HG03575 (cell line): ENCODE measurements around the gene RP9.

Source experiments
- ATAC-seq: cut with Tn5 transposase; IDR thresholded peaks from one replicate; pipeline ENCODE4 v1.9.1; 2021; ENCODE audit not compliant: unreplicated experiment, insufficient number of reproducible peaks, low FRiP score; ENCODE audit errors: extremely low read depth

RP9 gene

GRCh38 chr7:33070831-33071230, 38.4 kb downstream of the RP9 start:
- no peak for ATAC-seq

DNA sequence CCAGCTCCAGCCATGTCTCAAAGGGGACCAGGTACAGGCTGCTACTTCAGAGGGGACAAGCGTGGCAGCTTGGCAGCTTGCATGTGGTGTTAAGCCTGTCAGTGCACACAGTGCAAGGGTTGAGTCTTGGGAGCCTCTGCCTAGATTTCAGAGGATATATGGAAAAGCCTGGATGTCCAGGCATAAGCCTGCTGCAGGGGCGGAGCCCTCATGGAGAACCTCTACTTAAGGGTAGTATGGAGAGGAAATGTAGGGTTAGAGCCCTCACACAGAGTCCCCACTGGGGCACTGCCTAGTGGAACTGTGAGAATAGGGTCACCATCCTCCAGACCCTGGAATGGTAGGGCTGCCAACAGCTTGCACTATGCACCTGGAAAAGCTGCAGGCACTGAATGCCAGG, 38.9 kb downstream of the RP9 start:
- ATAC-seq: no peak

DNA sequence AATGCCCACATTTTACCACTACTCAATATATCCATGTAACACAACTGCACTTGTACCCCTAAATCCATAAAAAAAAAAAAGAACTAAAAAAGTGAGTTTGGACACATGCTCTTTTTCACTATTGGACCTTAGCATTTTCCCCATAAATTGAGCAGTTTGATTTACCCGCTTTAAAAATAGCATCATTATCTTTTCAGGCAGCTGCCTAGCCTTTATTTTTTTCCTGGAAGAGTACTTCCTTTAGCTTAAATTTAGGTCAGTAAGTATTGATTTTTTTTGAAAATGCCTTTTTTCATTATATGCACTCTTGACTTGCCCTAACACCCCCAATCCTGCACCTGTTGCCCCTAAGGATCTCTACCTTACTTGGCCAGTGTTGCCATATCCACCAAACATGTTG, 41.3 kb downstream of the RP9 start:
- no peak for ATAC-seq

GRCh38 chr7:33066771-33067170, 42.4 kb downstream of the RP9 start:
- ATAC-seq: no peak

DNA sequence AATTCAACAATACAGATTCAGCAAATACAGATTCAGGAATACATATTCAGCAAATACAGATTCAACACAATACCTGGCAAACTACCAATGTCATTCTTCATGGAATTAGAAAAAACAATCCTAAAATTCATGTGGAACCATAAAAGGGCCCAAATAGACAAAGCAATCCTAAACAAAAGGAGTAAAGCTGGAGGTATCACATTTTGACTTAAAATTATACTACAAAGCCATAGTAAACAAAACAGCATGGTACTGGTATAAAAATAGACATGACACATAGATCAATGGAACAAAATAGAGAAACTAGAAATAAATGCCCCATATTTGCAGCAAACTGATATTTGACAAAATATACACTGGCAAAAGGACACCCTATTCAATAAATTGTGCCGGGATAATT, 43.2 kb downstream of the RP9 start:
- ATAC-seq: no peak

DNA sequence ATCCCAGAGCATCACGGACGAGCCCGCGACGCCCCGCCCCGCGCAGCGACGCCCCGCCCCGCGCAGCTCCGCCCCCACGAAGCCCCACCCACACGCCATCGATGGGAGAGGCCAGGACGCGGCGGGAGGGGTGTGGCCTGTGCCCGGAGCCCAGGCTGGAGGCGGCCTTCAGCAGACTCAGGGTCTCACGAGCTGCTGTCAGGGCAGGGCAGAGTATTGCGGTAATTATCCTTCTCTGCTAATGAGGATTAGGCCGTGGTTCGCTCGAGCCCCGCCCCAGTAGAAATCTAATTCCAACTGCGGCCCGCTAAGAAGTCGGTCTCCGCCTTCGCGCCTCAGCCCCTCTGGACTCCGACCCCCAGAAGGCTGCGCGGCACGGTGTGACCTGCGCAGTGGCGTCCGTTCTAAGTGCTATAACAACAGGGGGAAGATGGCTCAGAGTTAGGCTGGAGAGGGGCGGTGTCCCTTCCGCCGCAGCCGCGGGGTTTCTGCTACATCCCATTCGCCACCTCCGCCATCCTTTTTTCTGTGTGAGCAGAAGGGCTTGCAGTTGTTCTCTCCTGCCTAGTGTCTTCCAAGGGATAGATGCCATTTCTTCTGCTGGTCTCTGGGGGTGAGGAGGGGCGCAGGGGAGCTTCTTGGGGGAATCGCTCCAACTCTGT, 46.3 kb downstream of the RP9 start:
- peak; percentile 85 for ATAC-seq

GRCh38 chr7:33062023-33062781, 47.0 kb downstream of the RP9 start, which contains the start of gene NT5C3A:
NT5C3A (minus strand) TSS chr7:33062776; CDS start chr7:33062705, 71 bp downstream.
- ATAC-seq: peak; percentile 11

DNA sequence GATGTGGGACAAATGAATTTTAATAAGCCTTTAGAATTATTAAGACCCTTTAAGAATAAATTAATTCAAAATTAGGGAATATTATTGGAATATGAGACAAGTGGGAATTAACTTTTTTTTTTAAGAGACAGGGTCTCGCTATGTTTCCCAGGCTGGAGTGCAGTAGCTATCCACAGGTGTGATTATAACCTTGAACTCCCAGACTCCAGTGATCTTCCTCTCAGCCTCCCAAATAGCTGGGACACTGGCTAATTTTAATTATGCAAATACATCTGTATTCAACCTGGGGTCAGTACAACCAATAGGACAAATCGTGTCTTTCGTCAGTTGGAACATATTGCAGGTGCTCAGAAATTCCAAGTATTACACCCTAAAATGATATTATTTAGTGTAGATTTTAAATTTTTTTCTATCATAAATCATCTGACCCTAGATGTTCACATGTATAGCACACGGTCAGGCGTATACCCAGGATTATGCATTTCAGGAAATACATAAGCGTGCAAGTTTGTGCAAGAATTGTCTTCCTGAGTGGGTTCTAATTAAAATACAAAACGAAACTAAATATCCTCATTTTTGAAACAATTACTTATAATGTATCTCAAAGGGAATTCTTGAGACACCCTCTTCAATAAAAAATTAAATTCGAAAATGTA, 47.8 kb downstream of the RP9 start:
- no peak for ATAC-seq

DNA sequence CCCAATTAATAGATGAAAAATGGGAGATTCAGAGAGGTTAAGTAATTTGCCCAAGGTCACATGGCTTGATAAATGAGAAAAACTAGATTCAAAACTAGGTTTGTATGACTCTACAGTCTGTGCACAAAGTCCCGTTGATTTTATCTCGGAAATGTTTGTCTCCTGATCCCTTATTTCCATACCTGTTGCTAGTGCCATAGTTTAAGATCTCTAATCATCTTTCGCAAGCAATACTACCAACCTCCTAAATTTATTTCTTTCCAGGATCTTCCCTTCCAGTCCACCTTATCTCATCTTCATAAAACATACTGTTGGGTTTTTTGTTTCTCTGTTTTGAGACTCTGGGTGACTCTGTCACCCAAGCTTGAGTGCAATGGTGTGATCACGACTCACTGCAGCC, 49.6 kb downstream of the RP9 start:
- ATAC-seq: no peak

- ATAC-seq: no peak
Observed at GRCh38 chr7:33055158-33055557, 54.0 kb downstream of the RP9 start.

DNA sequence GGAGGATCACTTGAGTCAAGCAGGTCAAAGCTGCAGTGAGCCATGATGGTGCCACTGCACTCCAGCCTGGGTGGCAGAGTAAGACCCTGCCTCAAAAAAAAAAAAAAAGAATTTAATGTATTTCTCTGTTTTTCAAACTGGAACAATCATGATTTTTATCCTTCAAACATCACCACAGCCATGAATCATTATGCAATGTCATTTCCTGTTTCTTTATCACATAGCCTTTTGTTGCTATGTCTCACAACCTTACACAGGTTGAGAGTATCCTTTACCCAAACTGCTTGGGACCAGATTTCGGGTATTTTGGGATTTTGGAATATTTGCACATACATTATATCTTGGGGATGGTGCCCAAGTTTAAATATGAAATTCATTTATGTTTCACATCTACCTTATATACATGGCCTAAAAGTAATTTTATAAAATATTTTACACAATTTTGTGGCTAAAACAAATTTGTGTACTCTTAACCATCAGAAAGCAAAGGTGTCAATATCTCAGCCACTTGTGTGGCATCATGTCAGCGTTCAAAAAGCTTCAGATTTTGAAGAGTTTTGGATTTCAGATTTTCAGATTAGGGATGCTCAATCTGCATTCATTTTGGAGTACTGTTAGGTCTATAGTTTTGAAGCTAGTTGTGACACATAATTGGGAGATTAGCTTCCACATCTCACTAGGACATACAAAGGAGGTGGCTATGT, 54.8 kb downstream of the RP9 start:
- ATAC-seq: no peak

- ATAC-seq: no peak
Observed at GRCh38 chr7:33053721-33054120, 55.5 kb downstream of the RP9 start.

GRCh38 chr7:33050535-33051318, 58.5 kb downstream of the RP9 start:
- no peak for ATAC-seq

- no peak for ATAC-seq
Observed at GRCh38 chr7:33048704-33049103, 60.5 kb downstream of the RP9 start.

GRCh38 chr7:33048257-33048656, 60.9 kb downstream of the RP9 start:
- no peak for ATAC-seq

DNA sequence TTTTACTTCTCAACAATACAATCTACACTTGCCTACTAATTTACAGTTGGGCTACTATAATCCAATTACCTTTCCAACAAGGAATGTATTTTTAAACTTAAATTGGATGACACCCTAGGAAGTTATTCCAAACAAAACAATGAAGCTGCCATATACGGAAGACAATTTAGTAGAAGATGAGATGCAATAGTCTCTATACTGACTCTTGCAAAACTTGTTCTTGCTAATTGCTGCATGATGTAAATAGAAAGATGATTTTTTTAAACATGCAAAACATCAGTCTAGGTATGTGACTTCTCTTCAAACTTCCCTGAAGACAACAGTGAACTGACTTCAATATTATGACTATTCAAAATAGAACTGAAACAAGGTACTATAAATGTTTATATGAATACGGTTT, 64.2 kb downstream of the RP9 start:
- no peak for ATAC-seq
